Adrenal gland (tissue), 12 donors: ENCODE measurements around the gene TMEM169. TPM values are rescaled to one million over a fixed set of nuclear protein-coding genes. Genes with fewer than 3 reads are reported as not detected.

ENCODE experiments used
- DNase-seq, 7 donors: peaks; one replicate each; pipeline ENCODE4 v3.0.0-alpha.2; 2019 to 2020
- H3K27ac ChIP-seq, 5 donors: fragments of 200-600 bp; sonication (generic) in 4 of 5; 1 replicate in 3 of 5; 2 replicates in 2 of 5; pipeline versions ENCODE4 v1.5.1 to v1.8.0; 2016 to 2020; ENCODE audit warnings: mild to moderate bottlenecking in 1 of 5
- H3K27me3 ChIP-seq: fragments of 200-600 bp; 2 replicates; pipeline ENCODE4 v1.8.0; 2021
- H3K36me3 ChIP-seq, 2 donors: fragments of 200-600 bp; replicated peaks in 1 of 2; 1 replicate in 1 of 2; 2 replicates in 1 of 2; pipeline versions ENCODE4 v1.5.1 to v1.8.0; 2018 to 2022
- H3K4me1 ChIP-seq, 2 donors: fragments of 200-600 bp; replicated peaks in 1 of 2; 1 replicate in 1 of 2; 2 replicates in 1 of 2; pipeline versions ENCODE4 v1.5.1 to v1.8.0; 2018 to 2021
- H3K4me3 ChIP-seq, 4 donors: fragments of 200-600 bp; sonication (generic) in 3 of 4; one replicate each; pipeline ENCODE4 v1.5.1; 2016 to 2018
- H3K9me3 ChIP-seq, 3 donors: fragments of 200-600 bp; sonication (generic) in 1 of 3; replicated peaks in 1 of 3; 1 replicate in 2 of 3; 2 replicates in 1 of 3; pipeline versions ENCODE4 v1.5.1 to v1.8.0; 2016 to 2021
- CTCF ChIP-seq, 6 experiments: fragments of 450-650 bp in 4 of 6; fragments of 200-600 bp in 2 of 6; sonication (generic) in 1 of 6; IDR thresholded peaks; 1 replicate in 5 of 6; 2 replicates in 1 of 6; pipeline versions ENCODE4 v1.5.1 to v1.8.0; 2016 to 2021; ENCODE audit warnings: antibody characterized with exemption in 6 of 6, mild to moderate bottlenecking in 2 of 6, moderate library complexity in 1 of 6
- POLR2A ChIP-seq, 2 donors: fragments of 450-650 bp; IDR thresholded peaks; one replicate each; pipeline ENCODE4 v1.6.1; 2017; ENCODE audit warnings: antibody characterized with exemption in 2 of 2, mild to moderate bottlenecking in 2 of 2, moderate library complexity in 1 of 2
- WGBS, 4 donors: extraction: QIAGEN DNeasy Blood & Tissue Kit in 2 of 4; methylation state at CpG; one replicate each; pipeline versions ENCODE4 v1.1.5 to v1.1.7; 2013 to 2017; 5-methylcytosine and 5-hydroxymethylcytosine counted together
- intact Hi-C, 2 donors: fragments of 100-400 bp; cut with DNase I; formaldehyde crosslinking; loops; one replicate each; pipeline versions ENCODE4 v1.14.1 to v1.15.0; 2022 to 2023
- polyA plus RNA-seq, 3 donors: library from polyadenylated mRNA; stranded (reverse); fragments of 200-250 nt in 2 of 3; fragments of 350-450 nt in 1 of 3; fragmentation: Illumina TruSeq in 1 of 3; extraction: RNeasy Lipid Tissue Mini Kit (QIAGEN cat#74804) in 1 of 3; gene quantifications; one replicate each; pipeline ENCODE4 v1.2.3, GENCODE V29; 2013 to 2014
- total RNA-seq, 9 donors: library from RNA; depleted of rRNA in 4 of 9; stranded (reverse); fragments of >200 nt in 4 of 9; fragments of 120-200 nt in 1 of 9; fragmentation: NEBNext Ultra II Directional in 1 of 9; extraction: Animal tissue kit (Norgen Biotek cat#: 25700) in 1 of 9; gene quantifications; one replicate each; pipeline versions ENCODE4 v1.1.0 to v1.2.4, GENCODE V29; 2013 to 2023
- donor health status: healthy with polysubstance abuse.
- donor health status: Bipolar disorder and iron deficiency.
- donor health status: DM: yes; HTN: yes; CAD: no.
- donor health status: DM: no; HTN: no; CAD: no.
- donor health status: DM: no; HTN: no; CAD: no.
- donor health status: DM: yes; HTN: yes; CAD: no.

The TMEM169 gene
- total and polyA plus RNA-seq, 12 donors = 0.12 to 2.3 (median 0.80) TPM

- DNase-seq = no peak
- H3K9me3 ChIP-seq = no peaks in the 10 kb centered on the region
- no peak overlapping the region for H3K4me3 ChIP-seq
- no peaks in the 10 kb centered on the region for H3K36me3 ChIP-seq
- no peaks in the 10 kb centered on the region for H3K27me3 ChIP-seq
- TF ChIP-seq POLR2A (IDR thresholded peaks at IDR 0.05) = no peak
- TF ChIP-seq CTCF (IDR thresholded peaks at IDR 0.05) = no peak
- H3K4me1 ChIP-seq = no peaks in the 10 kb centered on the region
- WGBS, 4 donors = 75 to 79% (median 77%) methylated on average over 4 to 5 of the region's 5 CpGs
- no peak overlapping the region for H3K27ac ChIP-seq
- intact Hi-C loops = no loop called here
Observed at GRCh38 chr2:216044883-216045486, 36.7 kb upstream of the TMEM169 start.

GRCh38 chr2:216047397-216047796, 34.3 kb upstream of the TMEM169 start:
- Histone ChIP-seq H3K27me3 (no peaks in the 10 kb centered on the region), H3K4me1 (no peaks in the 10 kb centered on the region), H3K36me3 (no peaks in the 10 kb centered on the region), H3K9me3 (no peaks in the 10 kb centered on the region), H3K4me3 (no peak overlapping the region), H3K27ac (no peak overlapping the region)
- TF ChIP-seq POLR2A (IDR thresholded peaks at IDR 0.05) (no peak), CTCF (IDR thresholded peaks at IDR 0.05) (no peak)
- intact Hi-C loops = no loop called here
- no peak for DNase-seq
- 84 to 96% (median 91%) methylated on average over 2 of the region's 2 CpGs for WGBS, 4 donors

GRCh38 chr2:216049452-216049851, 32.3 kb upstream of the TMEM169 start:
- DNase-seq = no peak
- TF ChIP-seq CTCF (IDR thresholded peaks at IDR 0.05) (no peak), POLR2A (IDR thresholded peaks at IDR 0.05) (no peak)
- WGBS, 4 donors = 88 to 97% (median 92%) methylated on average over 2 of the region's 2 CpGs
- intact Hi-C loops = no loop called here
- H3K9me3 ChIP-seq = no peaks in the 10 kb centered on the region
- H3K27me3 ChIP-seq = no peaks in the 10 kb centered on the region
- H3K4me1 ChIP-seq = no peaks in the 10 kb centered on the region
- H3K4me3 ChIP-seq = no peak overlapping the region
- H3K36me3 ChIP-seq = no peaks in the 10 kb centered on the region
- H3K27ac ChIP-seq = no peak overlapping the region

GRCh38 chr2:216051350-216051749, 30.4 kb upstream of the TMEM169 start:
- TF ChIP-seq CTCF (IDR thresholded peaks at IDR 0.05) (no peak), POLR2A (IDR thresholded peaks at IDR 0.05) (no peak)
- Histone ChIP-seq H3K27me3 (no peaks in the 10 kb centered on the region), H3K27ac (no peak overlapping the region), H3K36me3 (no peaks in the 10 kb centered on the region), H3K9me3 (no peaks in the 10 kb centered on the region), H3K4me1 (no peaks in the 10 kb centered on the region), H3K4me3 (no peak overlapping the region)
- intact Hi-C loops = no loop called here
- 91 to 95% (median 92%) methylated on average over 3 of the region's 3 CpGs for WGBS, 4 donors
- no peak for DNase-seq
